Large intestine (tissue), 3 donors: ENCODE results near the gene KRTAP10-7. TPM values are rescaled to one million over a fixed set of nuclear protein-coding genes. Genes with fewer than 3 reads are reported as not detected.

Experiments used
- DNase-seq, 2 donors: peaks; one replicate each; pipeline versions ENCODE4 v3.0.0 to v3.0.0-alpha.2; 2013
- H3K27ac ChIP-seq: one replicate; pipeline ENCODE4 v1.5.1; 2013; ENCODE audit warnings: low read length
- H3K27me3 ChIP-seq: 2 replicates; pipeline ENCODE4 v1.6.1; 2013; ENCODE audit warnings: low read length; ENCODE audit not compliant: control insufficient read depth, insufficient read depth
- H3K36me3 ChIP-seq: 2 replicates; pipeline ENCODE4 v1.6.1; 2013; ENCODE audit warnings: low read length; ENCODE audit not compliant: control insufficient read depth, insufficient read depth
- H3K4me1 ChIP-seq: one replicate; pipeline ENCODE4 v1.6.1; 2013; ENCODE audit warnings: low read length; ENCODE audit not compliant: control insufficient read depth, insufficient read depth
- H3K4me3 ChIP-seq: one replicate; pipeline ENCODE4 v1.5.1; 2013; ENCODE audit warnings: low read length
- H3K9me3 ChIP-seq: one replicate; pipeline ENCODE4 v1.6.1; 2013; ENCODE audit warnings: mild to moderate bottlenecking, low read depth, low read length, moderate library complexity; ENCODE audit not compliant: control insufficient read depth
- WGBS: methylation state at CpG from one replicate; pipeline ENCODE4 v1.1.5; 2013; ENCODE audit warnings: low lambda C conversion rate; ENCODE audit not compliant: insufficient coverage; 5-methylcytosine and 5-hydroxymethylcytosine counted together
- polyA plus RNA-seq: library from polyadenylated mRNA; unstranded; fragments of 120-200 nt; gene quantifications from one replicate; pipeline ENCODE4 v1.2.1, GENCODE V29; 2013

KRTAP10-7 gene
- polyA plus RNA-seq, 1 donor = not detected

GRCh38 chr21:44558695-44559094 lies 41.7 kb upstream of the KRTAP10-7 start, which contains the start of gene KRTAP10-3:
TSS of gene KRTAP10-3 (minus strand) at chr21:44558795. CDS start at chr21:44558715, 80 bp downstream.
- no CpG with 5 or more reads among the region's 5 CpGs for whole genome bisulfite sequencing
- Histone ChIP-seq H3K4me1 (no peaks in the 10 kb centered on the region), H3K27ac (no peak within 1 kb of the TSS), H3K36me3 (no peaks in the 10 kb centered on the region), H3K27me3 (peaks cover 12% of the 10 kb centered on the region), H3K4me3 (no peak within 1 kb of the TSS), H3K9me3 (no peaks in the 10 kb centered on the region)
- no peak for DNase-seq

DNA sequence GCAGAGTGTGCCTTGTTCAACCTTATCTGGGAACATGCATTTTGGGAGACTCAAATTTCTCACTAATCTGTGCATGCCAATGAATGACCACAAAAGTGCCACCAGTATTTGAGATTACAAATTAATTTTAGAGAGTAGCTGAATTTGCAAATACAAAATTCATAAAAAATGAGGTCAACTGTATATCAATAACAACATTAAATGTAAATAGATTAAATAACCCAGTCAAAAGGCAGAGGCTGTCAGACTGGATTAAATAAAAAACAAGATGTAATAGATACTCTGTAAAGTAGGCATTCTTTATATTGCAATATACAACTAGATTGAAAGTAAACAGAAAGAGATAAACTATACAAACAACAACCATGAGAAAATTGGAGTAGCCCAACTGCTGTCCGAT lies 36.3 kb upstream of the KRTAP10-7 start:
- no peaks in the 10 kb centered on the region for H3K9me3 ChIP-seq
- H3K27me3 ChIP-seq = no peaks in the 10 kb centered on the region
- H3K4me1 ChIP-seq = no peaks in the 10 kb centered on the region
- H3K4me3 ChIP-seq = no peak overlapping the region
- no peaks in the 10 kb centered on the region for H3K36me3 ChIP-seq
- no CpG with 5 or more reads among the region's 1 CpG for WGBS
- DNase-seq = no peak
- no peak overlapping the region for H3K27ac ChIP-seq

DNA sequence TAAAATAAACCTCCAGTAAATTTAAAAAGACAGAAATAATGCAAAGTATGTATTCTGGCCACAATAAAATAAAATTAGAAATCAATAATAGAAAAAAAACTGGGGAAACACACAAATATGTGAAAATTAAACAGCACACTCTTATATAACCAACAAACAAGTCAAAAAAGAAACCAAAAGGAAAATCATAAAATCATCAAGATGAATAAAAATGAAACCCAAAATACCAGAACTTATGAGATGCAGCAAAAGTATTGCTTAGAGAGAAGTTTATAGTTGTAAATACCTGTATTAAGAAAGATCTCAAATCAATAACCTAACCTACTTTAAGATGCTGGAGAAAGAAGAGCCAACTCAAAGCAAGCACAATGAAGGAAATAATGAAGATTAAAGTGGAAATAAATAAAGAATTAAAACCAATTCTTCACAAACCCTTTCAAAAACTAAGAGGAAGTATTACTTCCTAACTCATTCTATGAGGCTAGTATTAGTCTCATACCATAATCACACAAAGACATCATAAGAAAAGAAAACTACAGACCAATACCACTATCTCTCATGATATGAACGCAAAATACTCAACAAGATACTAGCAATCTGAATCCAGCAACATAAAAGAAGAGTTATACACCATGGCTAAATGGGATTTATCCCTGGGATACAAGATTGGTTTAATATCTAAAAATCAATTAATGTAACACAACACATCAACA lies 35.4 kb upstream of the KRTAP10-7 start:
- Histone ChIP-seq H3K4me3 (no peak overlapping the region), H3K36me3 (no peaks in the 10 kb centered on the region), H3K9me3 (no peaks in the 10 kb centered on the region), H3K4me1 (no peaks in the 10 kb centered on the region), H3K27ac (no peak overlapping the region), H3K27me3 (no peaks in the 10 kb centered on the region)
- 100% methylated on average over 1 of the region's 1 CpG for WGBS
- DNase-seq = no peak

DNA sequence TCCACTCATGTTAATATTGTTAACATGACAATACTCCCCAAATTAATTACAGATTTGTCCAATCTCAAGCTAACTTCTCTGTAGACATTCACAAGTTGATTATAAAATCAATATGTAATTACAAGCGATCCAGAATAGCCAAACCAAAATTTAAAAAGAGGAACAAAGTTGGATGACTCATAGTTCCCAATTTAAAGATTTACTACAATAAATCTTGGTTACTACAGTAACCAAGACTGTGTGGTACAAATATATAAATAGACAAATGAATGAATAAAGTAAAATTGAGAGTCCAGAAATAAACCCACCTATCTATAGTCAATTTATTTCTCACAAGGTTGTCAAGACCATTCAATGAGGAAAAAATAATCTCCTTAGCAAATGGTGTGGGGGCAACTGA lies 34.0 kb upstream of the KRTAP10-7 start:
- Histone ChIP-seq H3K4me3 (no peak overlapping the region), H3K27ac (no peak overlapping the region), H3K4me1 (no peaks in the 10 kb centered on the region), H3K36me3 (no peaks in the 10 kb centered on the region), H3K27me3 (no peaks in the 10 kb centered on the region), H3K9me3 (peaks cover under 1% of the 10 kb centered on the region)
- WGBS = no CpG with 5 or more reads among the region's 1 CpG
- DNase-seq = no peak

DNA sequence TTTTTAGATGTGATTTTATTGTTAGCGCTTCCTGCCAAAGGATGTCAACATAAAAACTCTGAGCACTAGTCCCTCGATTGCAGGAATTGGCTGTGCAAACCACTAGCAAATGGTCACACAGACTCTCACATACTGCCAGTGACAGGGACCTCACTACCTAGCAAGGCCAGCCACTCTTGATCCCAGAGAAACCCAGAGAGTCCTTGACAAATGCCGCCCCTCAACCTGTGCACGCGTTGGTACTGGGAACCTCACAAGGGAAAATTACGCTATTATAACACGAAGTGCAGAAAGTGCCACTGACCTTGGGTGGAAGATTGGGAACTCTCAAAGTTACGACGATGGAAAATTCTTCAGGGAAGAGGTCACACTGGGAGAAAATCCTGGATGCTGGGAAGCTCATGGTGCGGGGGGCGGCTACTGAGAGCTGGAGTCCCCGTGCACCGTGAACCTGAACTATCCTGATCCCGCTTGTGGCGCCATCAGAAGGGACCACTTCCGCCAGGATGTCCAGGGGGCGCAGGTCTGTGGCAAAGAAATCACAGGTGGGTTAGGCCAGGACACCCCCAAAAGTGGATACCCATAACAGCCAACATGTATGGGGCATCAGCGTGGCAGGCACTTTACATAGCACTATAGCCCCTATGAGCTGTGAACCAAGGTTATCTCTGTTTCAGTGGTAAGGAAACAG lies 32.8 kb upstream of the KRTAP10-7 start:
- no peak overlapping the region for H3K4me3 ChIP-seq
- DNase-seq = no peak
- WGBS = 82% methylated on average over 2 of the region's 18 CpGs
- no peak overlapping the region for H3K27ac ChIP-seq
- H3K27me3 ChIP-seq = no peaks in the 10 kb centered on the region
- peaks cover 6% of the 10 kb centered on the region for H3K9me3 ChIP-seq
- H3K4me1 ChIP-seq = no peaks in the 10 kb centered on the region
- no peaks in the 10 kb centered on the region for H3K36me3 ChIP-seq

GRCh38 chr21:44568261-44568660 lies 32.1 kb upstream of the KRTAP10-7 start:
- H3K4me1 ChIP-seq = no peaks in the 10 kb centered on the region
- H3K9me3 ChIP-seq = peaks cover 6% of the 10 kb centered on the region
- no peak overlapping the region for H3K4me3 ChIP-seq
- H3K27me3 ChIP-seq = no peaks in the 10 kb centered on the region
- DNase-seq = no peak
- H3K27ac ChIP-seq = no peak overlapping the region
- H3K36me3 ChIP-seq = no peaks in the 10 kb centered on the region
- no CpG with 5 or more reads among the region's 12 CpGs for WGBS

- H3K9me3 ChIP-seq = peaks cover 6% of the 10 kb centered on the region
- H3K4me3 ChIP-seq = no peak overlapping the region
- DNase-seq = no peak
- no peaks in the 10 kb centered on the region for H3K27me3 ChIP-seq
- no peaks in the 10 kb centered on the region for H3K36me3 ChIP-seq
- no peak overlapping the region for H3K27ac ChIP-seq
- no peaks in the 10 kb centered on the region for H3K4me1 ChIP-seq
- 89% methylated on average over 4 of the region's 27 CpGs for WGBS
Observed at GRCh38 chr21:44568667-44569556, 31.5 kb upstream of the KRTAP10-7 start.

GRCh38 chr21:44569861-44570517 lies 30.4 kb upstream of the KRTAP10-7 start:
- no peak for DNase-seq
- WGBS = no CpG with 5 or more reads among the region's 12 CpGs
- Histone ChIP-seq H3K9me3 (peaks cover 6% of the 10 kb centered on the region), H3K27me3 (no peaks in the 10 kb centered on the region), H3K4me1 (peaks cover 3% of the 10 kb centered on the region), H3K36me3 (no peaks in the 10 kb centered on the region), H3K4me3 (no peak overlapping the region), H3K27ac (no peak overlapping the region)

- Histone ChIP-seq H3K4me3 (no peak overlapping the region), H3K9me3 (peaks cover 6% of the 10 kb centered on the region), H3K27ac (no peak overlapping the region), H3K27me3 (no peaks in the 10 kb centered on the region), H3K36me3 (no peaks in the 10 kb centered on the region), H3K4me1 (peaks cover 3% of the 10 kb centered on the region)
- DNase-seq = no peak
- 100% methylated on average over 1 of the region's 4 CpGs for WGBS
Observed at GRCh38 chr21:44571296-44571695, 29.1 kb upstream of the KRTAP10-7 start.
